Mononuclear cell (primary cell): ENCODE data around the gene ANKS3. TPM values are rescaled to one million over a fixed set of nuclear protein-coding genes. Genes with fewer than 3 reads are reported as not detected.

ENCODE experiments used
- H3K27me3 ChIP-seq: 2 replicates; pipeline ENCODE4 v1.6.0; 2011; ENCODE audit warnings: low read length, control low read depth; ENCODE audit not compliant: insufficient read depth
- H3K4me1 ChIP-seq: 2 replicates; pipeline ENCODE4 v1.5.1; 2011; ENCODE audit warnings: mild to moderate bottlenecking, low read length, control low read depth; ENCODE audit not compliant: insufficient read depth
- H3K4me3 ChIP-seq: 2 replicates; pipeline ENCODE4 v1.5.1; 2011; ENCODE audit warnings: mild to moderate bottlenecking, low read length, moderate library complexity
- H3K9me3 ChIP-seq: 2 replicates; pipeline ENCODE4 v1.5.1; 2011; ENCODE audit warnings: low read depth, mild to moderate bottlenecking, control low read depth, low read length
- total RNA-seq: library from RNA; depleted of rRNA; stranded (reverse); fragments of >200 nt; gene quantifications from one replicate; pipeline ENCODE4 v1.2.3, GENCODE V29; 2012

ANKS3 gene
- total RNA-seq, 1 donor = 3.8 TPM

GRCh38 chr16:4689091-4689671 lies 44.9 kb downstream of the ANKS3 start:
- H3K9me3 ChIP-seq = no peaks in the 10 kb centered on the region
- peaks cover 37% of the 10 kb centered on the region for H3K4me1 ChIP-seq
- H3K27me3 ChIP-seq = no peaks in the 10 kb centered on the region
- H3K4me3 ChIP-seq = no peak overlapping the region

GRCh38 chr16:4688674-4689045 lies 45.4 kb downstream of the ANKS3 start:
- Histone ChIP-seq H3K9me3 (no peaks in the 10 kb centered on the region), H3K4me1 (peaks cover 37% of the 10 kb centered on the region), H3K4me3 (no peak overlapping the region), H3K27me3 (no peaks in the 10 kb centered on the region)

DNA sequence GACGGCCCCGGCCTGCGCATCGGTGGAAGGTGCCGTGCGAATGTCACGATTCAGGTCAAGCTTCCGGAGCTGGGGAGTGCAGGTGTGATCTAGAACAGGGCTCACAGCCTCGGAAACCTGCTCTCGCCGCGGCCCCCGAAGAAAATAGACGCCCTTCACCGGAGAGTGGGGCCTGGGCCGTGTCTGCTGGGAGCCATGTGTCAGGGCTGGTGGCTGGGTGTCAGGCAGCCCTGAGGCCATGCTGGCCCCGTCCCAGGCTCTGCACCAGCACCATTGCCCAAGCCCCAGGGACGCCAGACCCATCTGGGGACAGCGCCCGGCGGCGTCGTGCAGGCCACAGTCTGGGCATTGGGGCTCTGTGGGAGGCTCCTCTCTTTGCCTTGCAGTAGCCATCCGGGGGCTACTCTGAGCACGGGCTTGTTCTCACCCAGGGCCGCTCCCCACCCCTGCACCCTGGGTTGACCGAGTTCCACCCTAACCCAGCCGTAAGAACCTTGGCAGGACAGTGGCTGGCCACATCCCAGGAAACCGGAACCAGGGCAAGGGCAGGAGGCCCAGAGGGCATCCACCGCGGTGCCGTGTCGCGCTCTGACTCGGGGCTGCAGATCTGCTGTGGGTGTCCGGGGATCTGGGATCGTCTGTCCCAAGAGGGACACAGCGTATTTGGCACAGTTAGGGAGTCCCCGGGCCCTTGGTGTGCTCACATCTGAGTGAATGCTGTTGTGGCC lies 46.0 kb downstream of the ANKS3 start:
- H3K4me3 ChIP-seq = no peak overlapping the region
- peaks cover 37% of the 10 kb centered on the region for H3K4me1 ChIP-seq
- H3K9me3 ChIP-seq = no peaks in the 10 kb centered on the region
- no peaks in the 10 kb centered on the region for H3K27me3 ChIP-seq

GRCh38 chr16:4687416-4687815 lies 46.7 kb downstream of the ANKS3 start:
- H3K4me1 ChIP-seq = peaks cover 34% of the 10 kb centered on the region
- no peak overlapping the region for H3K4me3 ChIP-seq
- H3K9me3 ChIP-seq = no peaks in the 10 kb centered on the region
- no peaks in the 10 kb centered on the region for H3K27me3 ChIP-seq

DNA sequence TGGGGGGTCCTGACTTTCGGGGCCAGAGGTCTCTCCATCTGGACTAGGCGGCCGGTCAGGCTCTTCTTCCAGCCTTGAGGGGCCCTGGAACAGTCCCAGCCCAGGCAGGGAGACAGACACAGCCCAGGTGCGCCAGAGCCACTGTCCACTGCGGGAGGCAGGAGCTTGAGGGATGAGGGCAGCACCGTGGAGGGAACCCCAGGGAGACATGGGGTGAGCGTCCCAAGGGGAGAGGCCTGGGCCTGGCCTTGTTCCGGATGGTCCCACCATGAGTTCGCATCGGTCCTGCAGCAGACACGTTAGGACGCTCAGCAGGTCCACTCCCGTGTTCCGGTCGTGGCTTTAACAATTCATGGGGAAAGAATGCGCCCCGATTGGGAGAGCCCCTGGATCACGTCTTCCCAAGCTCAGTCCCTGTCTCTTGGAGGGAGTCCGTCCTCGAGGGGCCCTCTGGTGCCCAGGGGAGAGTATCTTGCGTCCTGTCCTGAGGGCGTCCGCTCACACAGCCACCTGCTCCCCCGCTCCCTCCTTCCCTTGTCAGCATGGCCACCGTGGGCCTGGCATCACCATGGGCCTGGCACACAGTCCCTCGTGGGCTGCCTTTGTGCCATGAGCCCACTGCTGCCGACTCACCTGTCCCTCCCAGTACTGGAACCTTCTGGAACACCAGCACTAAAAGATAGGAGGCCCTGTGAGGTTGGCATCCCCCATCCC lies 47.4 kb downstream of the ANKS3 start:
- Histone ChIP-seq H3K9me3 (no peaks in the 10 kb centered on the region), H3K4me1 (peaks cover 34% of the 10 kb centered on the region), H3K27me3 (no peaks in the 10 kb centered on the region), H3K4me3 (no peak overlapping the region)

- Histone ChIP-seq H3K4me1 (peaks cover 34% of the 10 kb centered on the region), H3K4me3 (no peak overlapping the region), H3K9me3 (no peaks in the 10 kb centered on the region), H3K27me3 (no peaks in the 10 kb centered on the region)
Measured at GRCh38 chr16:4685776-4686496, 48.1 kb downstream of the ANKS3 start.

GRCh38 chr16:4685292-4685691 lies 48.8 kb downstream of the ANKS3 start:
- peaks cover 37% of the 10 kb centered on the region for H3K4me1 ChIP-seq
- H3K9me3 ChIP-seq = no peaks in the 10 kb centered on the region
- no peak overlapping the region for H3K4me3 ChIP-seq
- no peaks in the 10 kb centered on the region for H3K27me3 ChIP-seq

DNA sequence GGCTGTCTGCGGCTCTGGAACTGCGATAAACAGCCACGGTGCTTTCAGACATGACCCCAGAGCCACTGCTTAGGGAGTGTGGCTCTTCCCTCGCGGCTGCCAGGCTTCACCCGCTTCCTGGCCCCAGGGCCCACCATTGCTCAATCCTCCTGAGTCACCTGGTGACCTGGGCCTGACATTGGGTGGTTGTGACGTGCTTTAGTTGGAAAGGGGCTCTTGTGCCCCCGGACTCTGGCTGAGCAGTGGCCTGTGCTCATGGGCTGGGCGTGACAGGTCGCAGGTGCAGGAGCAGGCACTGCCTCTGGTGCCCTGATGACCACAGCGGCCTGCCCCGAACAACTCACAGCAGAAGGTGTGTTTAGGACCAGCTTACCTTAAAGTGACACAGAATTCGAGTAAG lies 49.3 kb downstream of the ANKS3 start:
- H3K4me3 ChIP-seq = no peak overlapping the region
- no peaks in the 10 kb centered on the region for H3K27me3 ChIP-seq
- peaks cover 33% of the 10 kb centered on the region for H3K4me1 ChIP-seq
- no peaks in the 10 kb centered on the region for H3K9me3 ChIP-seq

- H3K27me3 ChIP-seq = no peaks in the 10 kb centered on the region
- no peaks in the 10 kb centered on the region for H3K9me3 ChIP-seq
- peaks cover 33% of the 10 kb centered on the region for H3K4me1 ChIP-seq
- no peak overlapping the region for H3K4me3 ChIP-seq
Measured at GRCh38 chr16:4684058-4684715, 49.9 kb downstream of the ANKS3 start.

DNA sequence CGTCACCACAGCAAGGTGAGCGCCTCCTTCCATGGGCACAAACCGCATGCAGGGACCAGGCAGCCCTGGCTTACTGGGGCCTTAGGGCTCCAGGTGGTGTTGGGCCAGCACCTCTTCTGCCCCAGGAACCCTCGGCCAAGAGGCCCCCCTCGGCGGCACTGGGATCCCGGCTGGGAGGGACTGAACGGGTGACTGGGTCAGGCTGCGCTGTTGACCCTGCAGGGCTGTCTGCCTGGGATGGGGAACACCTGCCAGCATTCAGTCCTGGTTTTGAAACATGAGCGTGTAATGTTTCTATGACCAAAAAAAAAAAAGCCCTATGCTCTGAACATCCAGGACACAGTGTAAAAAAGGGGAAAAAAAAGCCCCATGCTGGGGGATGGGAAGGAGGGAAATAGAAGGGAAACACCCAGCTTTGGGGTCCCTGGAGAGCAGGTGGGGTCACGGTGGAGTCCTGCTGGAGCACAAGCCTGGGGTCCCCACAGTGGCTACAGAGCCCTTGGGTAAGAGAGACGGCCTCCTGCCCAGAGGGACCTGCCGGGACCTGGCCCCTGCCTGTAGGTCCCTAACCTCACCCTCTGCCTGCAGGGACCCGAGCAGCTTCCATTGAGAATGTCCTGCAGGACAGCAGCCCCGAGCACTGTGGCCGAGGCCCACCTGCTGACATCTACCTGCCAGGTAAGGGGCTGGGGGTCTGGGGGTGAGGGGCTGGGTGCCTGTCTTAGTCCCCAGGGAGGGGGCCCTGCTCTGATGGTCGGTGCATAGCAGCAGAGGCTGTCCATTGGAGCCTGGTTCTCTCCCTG lies 50.6 kb downstream of the ANKS3 start:
- H3K27me3 ChIP-seq = no peaks in the 10 kb centered on the region
- no peaks in the 10 kb centered on the region for H3K9me3 ChIP-seq
- no peak overlapping the region for H3K4me3 ChIP-seq
- peaks cover 40% of the 10 kb centered on the region for H3K4me1 ChIP-seq

DNA sequence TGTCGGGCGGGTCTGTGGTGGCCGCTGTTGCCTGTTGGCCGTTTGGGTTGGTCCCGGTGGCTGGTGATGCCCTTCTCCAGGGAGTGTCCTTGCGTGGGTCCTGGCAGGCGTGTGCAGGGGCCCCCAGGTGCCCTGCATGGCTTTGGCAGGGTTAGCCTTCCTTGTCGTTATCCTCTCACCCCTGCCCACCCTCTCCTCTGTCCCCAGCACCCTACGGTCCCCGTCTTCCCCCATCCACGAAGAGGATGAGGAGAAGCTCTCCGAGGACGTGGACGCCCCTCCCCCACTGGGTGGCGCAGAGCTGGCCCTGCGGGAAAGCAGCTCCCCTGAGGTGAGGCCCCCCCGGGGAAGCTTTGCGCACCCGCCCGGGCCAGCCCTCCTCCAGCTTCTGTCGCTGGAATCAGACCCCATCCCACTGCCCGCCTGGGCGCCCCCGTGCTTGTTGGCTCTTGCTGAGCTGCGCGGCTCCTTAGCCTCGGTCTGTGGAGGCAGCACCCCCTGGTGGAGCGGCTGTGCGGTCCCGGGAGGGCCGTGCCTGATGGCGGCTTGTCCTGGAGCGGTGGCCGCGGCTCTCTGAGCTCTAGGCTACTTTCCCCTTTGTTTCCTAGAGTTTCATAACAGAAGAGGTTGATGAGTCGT lies 51.3 kb downstream of the ANKS3 start:
- H3K4me3 ChIP-seq = no peak overlapping the region
- no peaks in the 10 kb centered on the region for H3K9me3 ChIP-seq
- H3K27me3 ChIP-seq = no peaks in the 10 kb centered on the region
- peaks cover 40% of the 10 kb centered on the region for H3K4me1 ChIP-seq

- peaks cover 43% of the 10 kb centered on the region for H3K4me1 ChIP-seq
- no peaks in the 10 kb centered on the region for H3K27me3 ChIP-seq
- H3K4me3 ChIP-seq = no peak overlapping the region
- no peaks in the 10 kb centered on the region for H3K9me3 ChIP-seq
Measured at GRCh38 chr16:4682084-4682591, 51.9 kb downstream of the ANKS3 start.

DNA sequence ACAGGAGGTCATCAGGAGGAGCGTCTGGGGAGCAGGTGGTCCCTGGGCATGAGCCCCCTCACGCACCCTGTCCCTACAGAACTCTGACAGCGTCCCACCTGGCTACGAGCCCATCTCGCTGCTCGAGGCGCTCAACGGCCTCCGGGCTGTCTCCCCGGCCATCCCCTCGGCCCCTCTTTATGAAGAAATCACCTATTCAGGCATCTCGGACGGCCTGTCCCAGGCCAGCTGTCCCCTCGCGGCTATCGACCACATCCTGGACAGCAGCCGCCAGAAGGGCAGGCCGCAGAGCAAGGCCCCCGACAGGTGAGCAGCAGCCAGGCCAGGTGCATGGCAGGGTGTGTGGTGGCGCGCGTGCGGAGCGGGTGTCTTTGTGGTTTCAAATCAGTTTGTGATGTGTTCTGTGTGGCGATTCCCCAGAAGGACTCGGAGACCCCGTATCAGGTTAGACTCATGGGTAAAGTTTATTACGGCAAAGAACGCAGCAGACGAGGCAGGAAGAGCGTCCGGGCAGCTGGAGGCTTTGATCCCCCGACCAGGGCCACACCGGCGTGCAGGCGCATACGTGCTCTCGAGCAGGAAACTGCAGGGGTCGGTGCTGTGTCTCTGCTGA lies 52.5 kb downstream of the ANKS3 start:
- Histone ChIP-seq H3K27me3 (no peaks in the 10 kb centered on the region), H3K4me3 (no peak overlapping the region), H3K9me3 (no peaks in the 10 kb centered on the region), H3K4me1 (peaks cover 49% of the 10 kb centered on the region)
